ENCODE data around the gene MAD2L1.

The MAD2L1 gene

DNA sequence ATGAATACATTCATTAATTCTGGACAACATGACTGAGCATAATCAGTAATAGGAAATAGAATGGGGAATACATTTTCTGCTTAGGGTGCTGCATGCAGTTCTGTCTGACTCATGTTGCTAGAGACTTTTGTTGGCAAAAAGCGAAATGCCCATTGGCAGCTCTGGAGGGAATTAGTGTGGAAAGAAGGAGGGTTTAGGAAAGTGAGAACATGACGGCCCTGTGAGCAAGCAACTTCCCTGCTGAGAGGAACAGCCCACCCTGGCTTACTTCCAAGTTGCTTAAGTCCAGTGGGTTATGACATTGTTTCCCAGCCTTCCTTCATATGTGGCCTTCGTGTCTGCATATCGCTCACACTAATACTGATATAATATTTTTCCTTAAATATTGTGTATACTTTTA is 13.8 kb downstream of the MAD2L1 start:
- no peak overlapping the region for H3K4me3 ChIP-seq (ENCODE audit: control insufficient read depth, low read depth, low read length)
- DNase-seq (ENCODE audit: low read depth), result peak; percentile 95
- TF ChIP-seq, protein P1, sequence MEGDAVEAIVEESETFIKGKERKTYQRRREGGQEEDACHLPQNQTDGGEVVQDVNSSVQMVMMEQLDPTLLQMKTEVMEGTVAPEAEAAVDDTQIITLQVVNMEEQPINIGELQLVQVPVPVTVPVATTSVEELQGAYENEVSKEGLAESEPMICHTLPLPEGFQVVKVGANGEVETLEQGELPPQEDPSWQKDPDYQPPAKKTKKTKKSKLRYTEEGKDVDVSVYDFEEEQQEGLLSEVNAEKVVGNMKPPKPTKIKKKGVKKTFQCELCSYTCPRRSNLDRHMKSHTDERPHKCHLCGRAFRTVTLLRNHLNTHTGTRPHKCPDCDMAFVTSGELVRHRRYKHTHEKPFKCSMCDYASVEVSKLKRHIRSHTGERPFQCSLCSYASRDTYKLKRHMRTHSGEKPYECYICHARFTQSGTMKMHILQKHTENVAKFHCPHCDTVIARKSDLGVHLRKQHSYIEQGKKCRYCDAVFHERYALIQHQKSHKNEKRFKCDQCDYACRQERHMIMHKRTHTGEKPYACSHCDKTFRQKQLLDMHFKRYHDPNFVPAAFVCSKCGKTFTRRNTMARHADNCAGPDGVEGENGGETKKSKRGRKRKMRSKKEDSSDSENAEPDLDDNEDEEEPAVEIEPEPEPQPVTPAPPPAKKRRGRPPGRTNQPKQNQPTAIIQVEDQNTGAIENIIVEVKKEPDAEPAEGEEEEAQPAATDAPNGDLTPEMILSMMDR (IDR thresholded peaks at IDR 0.05; ENCODE audit: control insufficient read depth, insufficient read depth, low read depth, low read length, missing control alignments), result no peak

DNA sequence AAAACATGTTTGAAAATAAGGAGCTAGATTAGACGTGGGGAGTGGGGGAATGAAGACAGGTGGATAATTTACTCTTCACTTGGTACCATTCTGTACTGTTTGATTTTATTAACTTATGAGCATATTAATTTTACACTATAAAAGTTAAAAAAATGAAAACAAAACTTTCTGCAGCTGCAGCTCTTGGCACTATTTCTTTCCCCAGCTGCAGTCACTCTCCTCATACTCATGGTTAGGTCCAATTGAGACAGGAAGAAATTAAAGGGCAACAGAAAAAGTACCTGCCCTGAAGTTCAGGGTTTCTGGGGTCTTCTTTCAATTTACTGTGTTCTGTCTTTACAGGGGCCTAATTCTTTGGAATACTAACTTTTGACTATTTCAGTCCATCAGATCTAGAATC is 15.4 kb downstream of the MAD2L1 start:
- no peak overlapping the region for H3K4me3 ChIP-seq (ENCODE audit: control insufficient read depth, low read depth, low read length)
- no peak for DNase-seq (ENCODE audit: low read depth)
- TF ChIP-seq, protein P1 (IDR thresholded peaks at IDR 0.05; ENCODE audit: control insufficient read depth, insufficient read depth, low read depth, low read length, missing control alignments), result no peak

- TF ChIP-seq, protein P1 (IDR thresholded peaks at IDR 0.05; ENCODE audit: control insufficient read depth, insufficient read depth, low read depth, low read length, missing control alignments), result peak; percentile 89
- peak overlapping the region; percentile 39 for H3K4me3 ChIP-seq (ENCODE audit: control insufficient read depth, low read depth, low read length)
- DNase-seq (ENCODE audit: low read depth), result peak; percentile 71
Measured at GRCh38 chr4:120049732-120050494, 16.7 kb downstream of the MAD2L1 start.

DNA sequence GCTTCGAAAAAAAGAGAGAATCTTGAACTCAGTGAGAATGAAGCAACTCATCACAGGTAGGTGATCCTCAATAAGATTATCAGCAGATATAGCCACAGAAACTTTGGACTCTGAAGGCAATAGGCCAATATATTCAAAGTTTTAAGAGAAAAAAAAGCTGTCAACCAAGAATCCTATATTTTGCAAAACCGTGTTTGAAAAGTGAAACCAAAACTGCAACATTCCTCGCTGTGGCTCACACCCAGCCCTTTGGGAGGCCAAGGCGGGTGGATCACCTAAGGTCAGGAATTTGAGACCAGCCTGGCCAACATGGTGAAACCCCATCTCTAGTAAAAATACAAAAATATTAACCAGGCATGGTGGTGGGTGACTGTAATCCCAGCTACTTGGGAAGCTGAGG is 22.8 kb downstream of the MAD2L1 start:
- DNase-seq (ENCODE audit: low read depth), result no peak
- TF ChIP-seq, protein P1 (IDR thresholded peaks at IDR 0.05; ENCODE audit: control insufficient read depth, insufficient read depth, low read depth, low read length, missing control alignments), result no peak
- H3K4me3 ChIP-seq (ENCODE audit: control insufficient read depth, low read depth, low read length), result no peak overlapping the region

- no peak overlapping the region for H3K4me3 ChIP-seq (ENCODE audit: control insufficient read depth, low read depth, low read length)
- no peak for DNase-seq (ENCODE audit: low read depth)
- TF ChIP-seq, protein P1 (IDR thresholded peaks at IDR 0.05; ENCODE audit: control insufficient read depth, insufficient read depth, low read depth, low read length, missing control alignments), result no peak
Measured at GRCh38 chr4:120037411-120037810, 29.2 kb downstream of the MAD2L1 start.

DNA sequence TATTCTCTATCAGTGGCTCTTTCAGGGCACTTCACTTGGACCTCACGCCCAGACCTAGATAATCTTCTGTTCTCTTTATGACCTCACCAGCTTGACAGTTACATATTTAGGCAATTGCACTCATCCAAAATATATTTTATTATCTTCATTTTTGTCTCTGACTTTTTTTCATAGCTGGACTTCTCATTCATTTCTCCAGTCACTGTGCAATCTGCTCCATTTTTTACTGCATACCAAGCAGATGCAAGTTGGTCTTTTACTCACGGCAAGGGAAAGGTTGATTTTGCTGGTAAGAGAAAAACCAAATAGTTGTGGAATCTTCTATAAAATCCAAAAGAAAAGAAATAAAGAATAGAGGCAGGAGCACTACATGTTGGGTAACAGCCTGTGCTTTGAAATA is 31.7 kb downstream of the MAD2L1 start:
- TF ChIP-seq, protein P1 (IDR thresholded peaks at IDR 0.05; ENCODE audit: control insufficient read depth, insufficient read depth, low read depth, low read length, missing control alignments), result no peak
- no peak overlapping the region for H3K4me3 ChIP-seq (ENCODE audit: control insufficient read depth, low read depth, low read length)
- DNase-seq (ENCODE audit: low read depth), result no peak
